ENCODE data around the gene AGAP2.

Gene AGAP2

DNA sequence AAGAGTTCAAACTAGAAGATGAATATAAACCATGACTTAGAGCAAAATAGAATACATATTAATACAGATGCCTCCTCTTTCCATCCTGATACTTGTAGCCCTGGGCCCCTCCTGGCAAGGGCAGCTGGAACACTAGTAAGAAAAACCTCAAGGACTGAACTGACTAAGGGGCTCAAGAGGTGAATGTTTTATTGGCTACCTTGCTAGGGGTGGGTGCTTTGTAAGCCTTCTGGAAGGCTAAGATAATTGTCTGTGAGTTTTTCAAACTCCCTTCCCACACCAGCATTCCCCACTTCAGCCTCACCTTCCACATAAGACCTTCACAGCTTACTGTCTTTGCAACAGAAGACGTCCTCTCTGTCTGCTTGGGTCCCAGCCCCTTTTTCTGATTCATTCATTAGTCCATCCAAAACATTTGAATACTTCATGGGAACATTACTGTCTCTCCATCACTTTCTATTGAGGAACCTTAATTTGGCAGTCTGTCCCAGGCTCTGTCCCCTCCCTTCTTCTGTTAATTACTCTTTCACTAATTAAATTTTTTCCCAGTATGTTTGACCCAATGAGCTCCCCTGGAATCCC is 15.3 kb upstream of the AGAP2 start:
- no peaks in the 10 kb centered on the region for H3K27me3 ChIP-seq (ENCODE audit: insufficient read depth, low read depth, severe bottlenecking)
- H3K9me3 ChIP-seq (ENCODE audit: severe bottlenecking) = no peaks in the 10 kb centered on the region
- H3K36me3 ChIP-seq = peaks cover 40% of the 10 kb centered on the region
- no peak for TF ChIP-seq CTCF (IDR thresholded peaks at IDR 0.05; ENCODE audit: low read depth, low read length)
- DNase-seq = no peak
- peak overlapping the region; percentile 50 for H3K27ac ChIP-seq
- no peak overlapping the region; the same call in 1 of the 2 replicates for H3K4me3 ChIP-seq (ENCODE audit: low read depth, low read length)

- Histone ChIP-seq H3K9me3 (ENCODE audit: severe bottlenecking) (no peaks in the 10 kb centered on the region), H3K4me3 (ENCODE audit: low read depth, low read length) (peak overlapping the region; percentile 52), H3K36me3 (peaks cover 38% of the 10 kb centered on the region), H3K27me3 (ENCODE audit: insufficient read depth, low read depth, severe bottlenecking) (no peaks in the 10 kb centered on the region), H3K27ac (peak overlapping the region; percentile 82)
- no peak for DNase-seq
- TF ChIP-seq CTCF (IDR thresholded peaks at IDR 0.05; ENCODE audit: low read depth, low read length) = no peak
Measured at GRCh38 chr12:57752668-57753000, 14.1 kb upstream of the AGAP2 start.

DNA sequence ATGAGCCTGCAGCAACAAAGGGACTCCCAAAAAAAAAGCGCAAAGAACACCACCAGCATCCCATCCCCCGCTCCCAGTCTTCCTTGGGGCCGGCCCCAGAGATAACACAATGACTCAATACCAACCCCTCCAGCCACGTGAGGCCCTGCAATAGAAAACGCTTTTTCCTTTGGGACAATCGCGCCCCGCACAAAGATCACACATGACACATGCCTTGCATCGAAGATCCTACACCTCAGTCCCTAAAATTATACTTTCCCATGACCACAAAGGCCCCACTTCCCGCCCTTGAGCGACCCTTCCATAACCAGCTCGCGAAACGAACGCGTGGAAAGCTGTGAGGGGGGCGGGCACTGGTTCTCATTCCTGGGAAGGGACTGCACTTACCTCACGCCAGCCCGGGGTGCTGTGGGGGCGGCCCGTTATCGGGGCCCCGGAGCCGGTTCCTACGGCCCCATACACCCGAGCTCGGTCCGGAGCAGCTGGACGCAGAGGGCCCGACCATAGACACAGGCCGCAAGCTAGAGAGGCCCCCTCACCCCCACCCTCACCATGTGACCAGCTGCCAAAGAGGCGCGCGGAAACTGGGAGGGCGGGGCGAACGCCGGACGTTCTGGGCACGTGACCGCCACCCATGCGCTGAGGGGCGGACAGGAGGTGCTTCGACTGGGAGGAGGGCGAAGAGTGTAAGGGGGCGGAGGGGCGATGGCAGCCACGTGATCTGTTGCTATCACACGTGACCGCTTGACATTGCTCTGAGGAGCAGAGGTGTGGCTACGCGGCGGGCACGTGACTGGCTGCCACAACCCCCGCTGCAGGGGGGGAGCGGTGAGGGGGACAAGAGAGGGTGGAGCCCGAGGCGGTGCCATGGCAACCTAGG is 13.5 kb upstream of the AGAP2 start, which contains the start of gene CDK4:
Gene CDK4, minus strand, starts transcription at position 523 of the 880 bp plus-strand sequence. CDS start 593 bp downstream, outside the sequence.
- no peaks in the 10 kb centered on the region for H3K27me3 ChIP-seq (ENCODE audit: insufficient read depth, low read depth, severe bottlenecking)
- H3K4me3 ChIP-seq (ENCODE audit: low read depth, low read length) = peak within 1 kb of the TSS; percentile 80
- peak within 1 kb of the TSS; percentile 97 for H3K27ac ChIP-seq
- H3K36me3 ChIP-seq = peaks cover 44% of the 10 kb centered on the region
- DNase-seq = peak; percentile 100
- no peak for TF ChIP-seq CTCF (IDR thresholded peaks at IDR 0.05; ENCODE audit: low read depth, low read length)
- H3K9me3 ChIP-seq (ENCODE audit: severe bottlenecking) = no peaks in the 10 kb centered on the region

DNA sequence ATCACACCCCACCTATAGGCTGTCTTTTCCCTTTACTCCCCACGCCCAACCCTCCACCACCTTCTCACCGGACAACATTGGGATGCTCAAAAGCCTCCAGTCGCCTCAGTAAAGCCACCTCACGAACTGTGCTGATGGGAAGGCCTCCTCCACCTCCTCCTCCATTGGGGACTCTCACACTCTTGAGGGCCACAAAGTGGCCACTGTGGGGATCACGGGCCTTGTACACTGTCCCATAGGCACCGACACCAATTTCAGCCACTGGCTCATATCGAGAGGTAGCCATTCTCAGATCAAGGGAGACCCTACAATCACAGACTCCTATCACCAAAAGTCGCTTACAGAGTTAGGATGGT is 12.9 kb upstream of the AGAP2 start:
- no peaks in the 10 kb centered on the region for H3K9me3 ChIP-seq (ENCODE audit: severe bottlenecking)
- H3K27ac ChIP-seq = peak overlapping the region; percentile 97
- H3K36me3 ChIP-seq = peaks cover 50% of the 10 kb centered on the region
- no peaks in the 10 kb centered on the region for H3K27me3 ChIP-seq (ENCODE audit: insufficient read depth, low read depth, severe bottlenecking)
- H3K4me3 ChIP-seq (ENCODE audit: low read depth, low read length) = peak overlapping the region; percentile 80
- no peak for DNase-seq
- no peak for TF ChIP-seq CTCF (IDR thresholded peaks at IDR 0.05; ENCODE audit: low read depth, low read length)

- Histone ChIP-seq H3K4me3 (ENCODE audit: low read depth, low read length) (peak overlapping the region; percentile 80), H3K27ac (peak overlapping the region; percentile 97), H3K9me3 (ENCODE audit: severe bottlenecking) (no peaks in the 10 kb centered on the region), H3K27me3 (ENCODE audit: insufficient read depth, low read depth, severe bottlenecking) (no peaks in the 10 kb centered on the region), H3K36me3 (peaks cover 56% of the 10 kb centered on the region)
- DNase-seq = no peak
- no peak for TF ChIP-seq CTCF (IDR thresholded peaks at IDR 0.05; ENCODE audit: low read depth, low read length)
Measured at GRCh38 chr12:57750561-57751431, 12.3 kb upstream of the AGAP2 start.

Measured in WERI-Rb-1 (cell line).